WTC11 (cell line): ENCODE measurements around the gene OBI1.

ENCODE experiments used
- CTCF ChIP-seq: fragments of 200-600 bp; IDR thresholded peaks from 2 replicates; pipeline ENCODE4 v1.8.0; 2022; ENCODE audit warnings: antibody characterized with exemption
- FOXK1 ChIP-seq: sonication (generic); formaldehyde crosslinking; IDR thresholded peaks from 2 replicates; pipeline ENCODE4 v1.8.0; 2022; ENCODE audit warnings: mild to moderate bottlenecking, moderate library complexity, missing genetic modification reagents
- JUN ChIP-seq: sonication (generic); formaldehyde crosslinking; IDR thresholded peaks from 2 replicates; pipeline ENCODE4 v1.8.0; 2023; ENCODE audit warnings: mild to moderate bottlenecking, missing genetic modification reagents
- NR1H2 ChIP-seq: sonication (generic); formaldehyde crosslinking; IDR thresholded peaks from 2 replicates; pipeline ENCODE4 v1.9.0; 2021; ENCODE audit warnings: mild to moderate bottlenecking, moderate library complexity, missing genetic modification reagents
- TEAD4 ChIP-seq: sonication (generic); formaldehyde crosslinking; IDR thresholded peaks from 2 replicates; pipeline ENCODE4 v1.8.0; 2022; ENCODE audit warnings: mild to moderate bottlenecking, missing genetic modification reagents
- USF2 ChIP-seq: sonication (generic); formaldehyde crosslinking; IDR thresholded peaks from 2 replicates; pipeline ENCODE4 v1.8.1; 2023; ENCODE audit warnings: mild to moderate bottlenecking, missing genetic modification reagents, moderate library complexity
- TF ChIP-seq, protein P1 (sequence below): sonication (generic); formaldehyde crosslinking; IDR thresholded peaks from 2 replicates; pipeline ENCODE4 v1.8.1; 2022; ENCODE audit warnings: mild to moderate bottlenecking, missing genetic modification reagents, moderate library complexity, borderline replicate concordance
- TF ChIP-seq, protein P2 (sequence below): sonication (generic); formaldehyde crosslinking; IDR thresholded peaks from 2 replicates; pipeline ENCODE4 v1.8.1; 2022; ENCODE audit warnings: low read depth, missing genetic modification reagents, borderline replicate concordance
- TF ChIP-seq, protein P3 (sequence below): sonication (generic); formaldehyde crosslinking; IDR thresholded peaks from 2 replicates; pipeline ENCODE4 v1.8.1; 2022; ENCODE audit warnings: low read depth, mild to moderate bottlenecking, moderate library complexity, missing genetic modification reagents, borderline replicate concordance
- TF ChIP-seq, protein P4 (sequence below): sonication (generic); formaldehyde crosslinking; IDR thresholded peaks from 2 replicates; pipeline ENCODE4 v1.8.0; 2022; ENCODE audit warnings: mild to moderate bottlenecking, missing genetic modification reagents

DNA sequence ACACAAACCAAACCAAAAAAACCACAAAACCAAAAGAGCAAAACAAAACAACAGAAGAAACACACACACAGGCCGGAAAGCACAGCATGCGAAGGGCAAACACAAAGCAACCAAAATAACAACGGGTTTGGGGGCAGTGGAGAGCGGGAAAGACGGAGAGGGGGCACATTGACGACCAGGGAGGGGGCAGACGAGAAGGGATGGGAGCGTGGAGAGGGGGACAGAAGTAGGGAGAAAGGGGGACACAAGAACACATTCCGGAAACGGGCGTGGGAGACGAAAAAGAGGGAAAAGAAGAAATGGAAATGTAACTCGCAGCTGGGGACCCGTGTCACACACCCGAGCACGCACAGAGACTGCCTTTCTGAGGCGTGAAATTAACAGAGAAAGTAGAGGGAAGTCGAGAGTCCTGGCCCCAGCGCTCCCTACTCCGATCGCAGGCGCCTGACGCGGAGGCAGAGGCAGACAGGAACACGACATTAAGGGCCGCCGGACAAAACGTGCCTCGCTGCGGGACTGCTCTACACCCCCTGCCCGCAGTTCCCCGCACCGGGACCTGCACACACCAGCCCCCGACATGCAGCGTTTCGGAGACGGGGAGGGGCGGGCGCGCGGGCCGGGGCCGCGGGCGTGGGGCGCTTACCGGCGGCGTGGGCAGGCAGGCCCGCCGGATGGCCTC, 56.3 kb downstream of the OBI1 start:
- TF ChIP-seq, protein P1, sequence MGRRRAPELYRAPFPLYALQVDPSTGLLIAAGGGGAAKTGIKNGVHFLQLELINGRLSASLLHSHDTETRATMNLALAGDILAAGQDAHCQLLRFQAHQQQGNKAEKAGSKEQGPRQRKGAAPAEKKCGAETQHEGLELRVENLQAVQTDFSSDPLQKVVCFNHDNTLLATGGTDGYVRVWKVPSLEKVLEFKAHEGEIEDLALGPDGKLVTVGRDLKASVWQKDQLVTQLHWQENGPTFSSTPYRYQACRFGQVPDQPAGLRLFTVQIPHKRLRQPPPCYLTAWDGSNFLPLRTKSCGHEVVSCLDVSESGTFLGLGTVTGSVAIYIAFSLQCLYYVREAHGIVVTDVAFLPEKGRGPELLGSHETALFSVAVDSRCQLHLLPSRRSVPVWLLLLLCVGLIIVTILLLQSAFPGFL = no peak
- TF ChIP-seq TEAD4 (CRISPR knock-in tag) (no peak), CTCF (no peak), JUN (CRISPR knock-in tag) (no peak), NR1H2 (CRISPR knock-in tag) (no peak), FOXK1 (CRISPR knock-in tag) (no peak), USF2 (no peak)
- TF ChIP-seq, protein P2, sequence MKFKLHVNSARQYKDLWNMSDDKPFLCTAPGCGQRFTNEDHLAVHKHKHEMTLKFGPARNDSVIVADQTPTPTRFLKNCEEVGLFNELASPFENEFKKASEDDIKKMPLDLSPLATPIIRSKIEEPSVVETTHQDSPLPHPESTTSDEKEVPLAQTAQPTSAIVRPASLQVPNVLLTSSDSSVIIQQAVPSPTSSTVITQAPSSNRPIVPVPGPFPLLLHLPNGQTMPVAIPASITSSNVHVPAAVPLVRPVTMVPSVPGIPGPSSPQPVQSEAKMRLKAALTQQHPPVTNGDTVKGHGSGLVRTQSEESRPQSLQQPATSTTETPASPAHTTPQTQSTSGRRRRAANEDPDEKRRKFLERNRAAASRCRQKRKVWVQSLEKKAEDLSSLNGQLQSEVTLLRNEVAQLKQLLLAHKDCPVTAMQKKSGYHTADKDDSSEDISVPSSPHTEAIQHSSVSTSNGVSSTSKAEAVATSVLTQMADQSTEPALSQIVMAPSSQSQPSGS (CRISPR knock-in tag) = no peak
- TF ChIP-seq, protein P3, sequence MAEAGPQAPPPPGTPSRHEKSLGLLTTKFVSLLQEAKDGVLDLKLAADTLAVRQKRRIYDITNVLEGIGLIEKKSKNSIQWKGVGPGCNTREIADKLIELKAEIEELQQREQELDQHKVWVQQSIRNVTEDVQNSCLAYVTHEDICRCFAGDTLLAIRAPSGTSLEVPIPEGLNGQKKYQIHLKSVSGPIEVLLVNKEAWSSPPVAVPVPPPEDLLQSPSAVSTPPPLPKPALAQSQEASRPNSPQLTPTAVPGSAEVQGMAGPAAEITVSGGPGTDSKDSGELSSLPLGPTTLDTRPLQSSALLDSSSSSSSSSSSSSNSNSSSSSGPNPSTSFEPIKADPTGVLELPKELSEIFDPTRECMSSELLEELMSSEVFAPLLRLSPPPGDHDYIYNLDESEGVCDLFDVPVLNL (CRISPR knock-in tag) = no peak
- TF ChIP-seq, protein P4, sequence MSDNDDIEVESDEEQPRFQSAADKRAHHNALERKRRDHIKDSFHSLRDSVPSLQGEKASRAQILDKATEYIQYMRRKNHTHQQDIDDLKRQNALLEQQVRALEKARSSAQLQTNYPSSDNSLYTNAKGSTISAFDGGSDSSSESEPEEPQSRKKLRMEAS (CRISPR knock-in tag) = no peak
